NCI-H82 treated with DMSO at 0.1 percent for 48 hours (cell line): ENCODE results near the gene LSP1.

Source experiments
- DNase-seq: peaks from one replicate; lab custom pipeline; 2025; ENCODE audit not compliant: unreplicated experiment; lab: John Stamatoyannopoulos, UW

The LSP1 gene

GRCh38 chr11:1926156-1927025 lies 73.5 kb downstream of the LSP1 start:
- DNase-seq, result no peak

GRCh38 chr11:1927026-1927847 lies 74.4 kb downstream of the LSP1 start:
- DNase-seq, result no peak

- no peak for DNase-seq
Observed at GRCh38 chr11:1927848-1928469, 75.1 kb downstream of the LSP1 start.

- no peak for DNase-seq
Observed at GRCh38 chr11:1928470-1928890, 75.6 kb downstream of the LSP1 start.

- no peak for DNase-seq
Observed at GRCh38 chr11:1928891-1929541, 76.1 kb downstream of the LSP1 start.

GRCh38 chr11:1929621-1930461 lies 77.0 kb downstream of the LSP1 start:
- no peak for DNase-seq

GRCh38 chr11:1930462-1930830 lies 77.6 kb downstream of the LSP1 start:
- no peak for DNase-seq

GRCh38 chr11:1931341-1932104 lies 78.6 kb downstream of the LSP1 start:
- DNase-seq, result no peak

- DNase-seq, result no peak
Observed at GRCh38 chr11:1932105-1932480, 79.2 kb downstream of the LSP1 start.

- DNase-seq, result no peak
Observed at GRCh38 chr11:1932681-1933080, 79.8 kb downstream of the LSP1 start.

GRCh38 chr11:1933416-1934334 lies 80.8 kb downstream of the LSP1 start:
- DNase-seq, result no peak

- no peak for DNase-seq
Observed at GRCh38 chr11:1934335-1935155, 81.7 kb downstream of the LSP1 start.

- DNase-seq, result no peak
Observed at GRCh38 chr11:1935156-1936071, 82.5 kb downstream of the LSP1 start.

GRCh38 chr11:1936072-1936780 lies 83.3 kb downstream of the LSP1 start:
- DNase-seq, result no peak

GRCh38 chr11:1936781-1937615 lies 84.1 kb downstream of the LSP1 start:
- no peak for DNase-seq
